Measurements from ENCODE around the gene GAB1. TPM values are rescaled to one million over a fixed set of nuclear protein-coding genes. Genes with fewer than 3 reads are reported as not detected.

Gene GAB1
- total RNA-seq, 1 experiment from 2014 or later, result 3.8 TPM

- H3K9ac ChIP-seq (ENCODE audit: low read length), result no peak overlapping the region
- no peaks in the 10 kb centered on the region for H3K79me2 ChIP-seq (ENCODE audit: insufficient read depth, low read length)
- ATAC-seq (peak; percentile 97), DNase-seq (ENCODE audit: low read depth, low spot score) (peak; percentile 6)
- ChIA-PET CTCF (no interaction called here), POLR2A (no interaction called here), RAD21 (ENCODE audit: low non-redundant PET in 1 of 2, low total read pairs in 2 of 2, uncharacterized antibody in 2 of 2, unreplicated experiment in 2 of 2) (no interaction called here)
- H3K4me2 ChIP-seq (ENCODE audit: low read length), result no peak overlapping the region
- H3K4me1 ChIP-seq (ENCODE audit: control insufficient read depth in 1 of 2, insufficient read depth in 2 of 2, low read length in 2 of 2), result no peaks in the 10 kb centered on the region
- H3K9me2 ChIP-seq (ENCODE audit: insufficient read depth), result no peaks in the 10 kb centered on the region
- no peak overlapping the region for H3K27ac ChIP-seq (ENCODE audit: low read depth, low read length)
- no TSS peak for BruUV-seq (replicated peaks)
- H4K20me1 ChIP-seq (ENCODE audit: insufficient read depth), result no peaks in the 10 kb centered on the region
- peak; percentile 46; the same call in 1 of the 2 replicates for TF ChIP-seq RAD21 (IDR thresholded peaks at IDR 0.05; ENCODE audit: low read depth)
- no peak for TF ChIP-seq EZH2 (IDR thresholded peaks at IDR 0.05)
- TF ChIP-seq, protein P1, sequence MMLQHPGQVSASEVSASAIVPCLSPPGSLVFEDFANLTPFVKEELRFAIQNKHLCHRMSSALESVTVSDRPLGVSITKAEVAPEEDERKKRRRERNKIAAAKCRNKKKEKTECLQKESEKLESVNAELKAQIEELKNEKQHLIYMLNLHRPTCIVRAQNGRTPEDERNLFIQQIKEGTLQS (IDR thresholded peaks at IDR 0.05), result no peak
- TF ChIP-seq YY1 (IDR thresholded peaks at IDR 0.05; ENCODE audit: extremely low read depth, insufficient replicate concordance, low read depth, low read length), result no peak
- no peak for TF ChIP-seq JUND (IDR thresholded peaks at IDR 0.05)
- no peak for TF ChIP-seq ELF1 (IDR thresholded peaks at IDR 0.05; ENCODE audit: borderline replicate concordance, low read depth)
- TF ChIP-seq, protein P2, sequence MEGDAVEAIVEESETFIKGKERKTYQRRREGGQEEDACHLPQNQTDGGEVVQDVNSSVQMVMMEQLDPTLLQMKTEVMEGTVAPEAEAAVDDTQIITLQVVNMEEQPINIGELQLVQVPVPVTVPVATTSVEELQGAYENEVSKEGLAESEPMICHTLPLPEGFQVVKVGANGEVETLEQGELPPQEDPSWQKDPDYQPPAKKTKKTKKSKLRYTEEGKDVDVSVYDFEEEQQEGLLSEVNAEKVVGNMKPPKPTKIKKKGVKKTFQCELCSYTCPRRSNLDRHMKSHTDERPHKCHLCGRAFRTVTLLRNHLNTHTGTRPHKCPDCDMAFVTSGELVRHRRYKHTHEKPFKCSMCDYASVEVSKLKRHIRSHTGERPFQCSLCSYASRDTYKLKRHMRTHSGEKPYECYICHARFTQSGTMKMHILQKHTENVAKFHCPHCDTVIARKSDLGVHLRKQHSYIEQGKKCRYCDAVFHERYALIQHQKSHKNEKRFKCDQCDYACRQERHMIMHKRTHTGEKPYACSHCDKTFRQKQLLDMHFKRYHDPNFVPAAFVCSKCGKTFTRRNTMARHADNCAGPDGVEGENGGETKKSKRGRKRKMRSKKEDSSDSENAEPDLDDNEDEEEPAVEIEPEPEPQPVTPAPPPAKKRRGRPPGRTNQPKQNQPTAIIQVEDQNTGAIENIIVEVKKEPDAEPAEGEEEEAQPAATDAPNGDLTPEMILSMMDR (IDR thresholded peaks at IDR 0.05 in 2 of 3, conservative IDR thresholded peaks at IDR 0.05 in 1 of 3; ENCODE audit: borderline replicate concordance in 1 of 3, insufficient read depth in 1 of 3, low read depth in 2 of 3, low read length in 2 of 3), result peak in 2 of 3 experiments; percentile 49 to 50; a peak in 4 of 6 replicates
- TF ChIP-seq SP1 (IDR thresholded peaks at IDR 0.05; ENCODE audit: low read depth), result no peak
- no peak for TF ChIP-seq SRF (IDR thresholded peaks at IDR 0.05; ENCODE audit: low read depth)
- no peak for TF ChIP-seq CEBPB (IDR thresholded peaks at IDR 0.05; ENCODE audit: low read depth)
- TF ChIP-seq ZFX (IDR thresholded peaks at IDR 0.05), result no peak
- no peak overlapping the region for H3K4me3 ChIP-seq (replicated peaks in 1 of 2; ENCODE audit: low read depth in 1 of 2, low read length in 2 of 2)
- intact Hi-C loops (cut with micrococcal nuclease), result loop anchor here (2.0 kb wide), 1 partner anchor 107 kb away; no protein-coding TSS in a partner anchor
- H3K27me3 ChIP-seq (ENCODE audit: insufficient read depth, low read length), result no peaks in the 10 kb centered on the region
- no peaks in the 10 kb centered on the region for H3K9me3 ChIP-seq (ENCODE audit: control insufficient read depth in 1 of 2, insufficient read depth in 1 of 2, low read depth in 1 of 2, low read length in 2 of 2)
- H3K36me3 ChIP-seq (ENCODE audit: control insufficient read depth in 1 of 2, insufficient read depth in 2 of 2, low read length in 2 of 2), result no peaks in the 10 kb centered on the region
- no peak overlapping the region for H2AFZ ChIP-seq (ENCODE audit: low read depth, low read length, poor library complexity, severe bottlenecking)
Observed at GRCh38 chr4:143375326-143376073, 38.8 kb downstream of the GAB1 start.

Data from HCT116 (cell line).